Neural cell (in vitro differentiated cells): ENCODE data around the gene TRPM7.

Source experiments
- CTCF ChIP-seq: fragments of 450-650 bp; IDR thresholded peaks from 2 replicates; pipeline ENCODE4 v1.5.1; 2014; ENCODE audit warnings: antibody characterized with exemption, mild to moderate bottlenecking, moderate library complexity; ENCODE audit not compliant: poor library complexity, severe bottlenecking
- EP300 ChIP-seq: fragments of 450-650 bp; conservative IDR thresholded peaks from 2 replicates; pipeline ENCODE4 v1.6.1; 2014; ENCODE audit warnings: antibody characterized with exemption, mild to moderate bottlenecking, moderate library complexity; ENCODE audit not compliant: poor library complexity, severe bottlenecking
- EZH2 ChIP-seq: fragments of 200-600, 300-800 bp; shearing (Covaris generic), sonication (generic); IDR thresholded peaks from 2 replicates; pipeline ENCODE4 v1.6.1; 2014; ENCODE audit warnings: antibody characterized with exemption, low read length, borderline replicate concordance, mild to moderate bottlenecking; ENCODE audit not compliant: insufficient read depth, poor library complexity, severe bottlenecking
- MXI1 ChIP-seq: fragments of 450-650 bp; conservative IDR thresholded peaks from 2 replicates; pipeline ENCODE4 v1.6.1; 2014; ENCODE audit warnings: antibody characterized with exemption, mild to moderate bottlenecking; ENCODE audit not compliant: poor library complexity, severe bottlenecking
- POLR2AphosphoS5 ChIP-seq: IDR thresholded peaks from 2 replicates; pipeline ENCODE4 v1.6.1; 2012
- SMC3 ChIP-seq: fragments of 450-650 bp; conservative IDR thresholded peaks from 2 replicates; pipeline ENCODE4 v1.6.1; 2014; ENCODE audit warnings: antibody characterized with exemption, mild to moderate bottlenecking, moderate library complexity; ENCODE audit not compliant: poor library complexity
- TAF1 ChIP-seq: IDR thresholded peaks from 2 replicates; pipeline ENCODE4 v1.6.1; 2012; ENCODE audit warnings: low read depth

- TF ChIP-seq CTCF = no peak
- TF ChIP-seq MXI1 = no peak
- TF ChIP-seq EP300 = no peak
- no peak for TF ChIP-seq EZH2
- no peak for TF ChIP-seq TAF1
- no peak for TF ChIP-seq SMC3
- TF ChIP-seq POLR2AphosphoS5 = no peak
These were observed 140.0 kb downstream of the TRPM7 start, which contains the start of gene USP50 for GRCh38 chr15:50546566-50546965.
